ENCODE results near the gene GPR108. TPM values are rescaled to one million over a fixed set of nuclear protein-coding genes. Genes with fewer than 3 reads are reported as not detected.
A peak's percentile ranks its signal among the peaks of the same experiment; 100 is the strongest.
"Not testable (repeated sequence)": the region's sequence is repeated elsewhere in the genome, so short reads cannot be mapped to it uniquely, and the experiment has no call there.

Gene GPR108
- total RNA-seq, 4 donors from 2014 or later: 22.6 to 40.3 (median 32.3) TPM

DNA sequence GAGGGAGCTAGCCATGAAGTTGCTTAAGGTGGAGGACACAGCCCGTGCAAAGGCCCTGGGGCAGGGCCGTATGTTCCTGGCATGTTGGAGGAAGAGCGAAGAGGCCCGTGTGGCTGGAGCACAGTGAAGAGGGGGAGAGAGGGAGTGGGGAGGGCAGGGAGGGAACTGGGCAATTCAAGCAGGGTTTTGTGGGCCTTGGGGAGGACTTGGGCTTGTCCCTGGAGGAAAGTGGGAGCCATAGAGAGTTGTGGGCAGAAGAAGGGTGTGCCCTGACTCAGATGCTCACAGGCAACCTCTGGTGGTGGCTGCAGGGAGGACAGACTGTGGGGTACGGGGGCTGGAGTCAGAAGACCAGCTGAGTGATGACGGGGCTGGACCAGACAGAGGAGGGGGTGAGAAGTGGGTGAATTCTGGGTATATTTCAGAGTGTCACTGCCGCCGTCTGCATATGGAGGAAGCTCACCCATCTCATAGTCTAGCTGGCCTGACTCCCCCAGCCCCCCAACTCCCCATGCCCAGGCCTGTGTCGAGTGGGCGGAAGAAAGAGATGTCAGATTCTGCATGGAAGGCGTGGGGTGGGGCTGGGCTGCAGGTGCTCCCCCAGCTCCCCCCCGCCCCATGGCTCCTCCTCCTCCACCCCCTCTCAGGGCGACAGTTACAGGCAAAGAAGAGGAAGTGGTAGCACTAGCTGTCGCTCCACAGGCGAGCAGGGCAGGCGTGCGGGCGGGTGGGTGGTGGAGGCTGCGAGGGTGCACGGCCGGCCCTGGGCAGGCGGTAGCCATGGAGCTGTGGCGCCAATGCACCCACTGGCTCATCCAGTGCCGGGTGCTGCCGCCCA, 34.9 kb upstream of the GPR108 start, which contains the start of gene VAV1:
Gene VAV1, plus strand, starts transcription at position 681 of the 838 bp plus-strand sequence. Its CDS starts 100 bp downstream, at position 781.
- no peak for ATAC-seq

DNA sequence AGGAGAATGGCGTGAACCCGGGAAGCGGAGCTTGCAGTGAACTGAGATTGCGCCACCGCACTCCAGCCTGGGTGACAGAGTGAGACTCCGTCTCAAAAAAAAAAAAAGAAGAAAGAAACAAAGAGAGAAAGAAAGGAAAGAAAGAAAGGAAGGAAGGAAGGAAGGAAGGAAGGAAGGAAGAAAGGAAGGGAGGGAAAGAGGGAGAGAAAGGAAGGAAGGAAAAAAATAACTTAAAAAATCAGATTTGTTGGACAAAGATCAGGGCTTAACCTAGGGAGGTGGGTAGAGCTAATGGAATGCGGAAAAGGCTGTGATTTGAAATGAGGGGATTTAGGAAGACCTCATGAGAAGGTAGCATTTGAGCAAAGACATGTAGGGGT, 34.3 kb upstream of the GPR108 start:
- ATAC-seq; H3K4me3 ChIP-seq; in situ Hi-C loops (cut with MboI; ENCODE audit: low sequenced_read_pairs in 4 of 4); H3K9me3 ChIP-seq; H3K27ac ChIP-seq; H3K36me3 ChIP-seq; H3K4me1 ChIP-seq; intact Hi-C loops (cut with DNase I; ENCODE audit: low total_unique reads); DNase-seq: not testable (repeated sequence)
- H3K27me3 ChIP-seq: peaks cover 13 to 27% (median 16%) of the 10 kb centered on the region in 3 donors

More for the DNA sequence above, 34.9 kb upstream of the GPR108 start, which contains the start of gene VAV1:
- Histone ChIP-seq H3K27me3 (peaks cover 7 to 21% (median 11%) of the 10 kb centered on the region in 3 donors), H3K27ac (no peak within 1 kb of the TSS), H3K9me3 (no peaks in the 10 kb centered on the region), H3K36me3 (no peaks in the 10 kb centered on the region), H3K4me3 (peak within 1 kb of the TSS in 1 of 4 donors; percentile 45), H3K4me1 (no peaks in the 10 kb centered on the region)
- intact Hi-C loops (cut with DNase I; ENCODE audit: low total_unique reads) (no loop called here), in situ Hi-C loops (cut with MboI; ENCODE audit: low sequenced_read_pairs in 4 of 4) (no loop called here)
- peak in 1 of 2 donors; percentile 34 for DNase-seq
- TF ChIP-seq, protein P1, sequence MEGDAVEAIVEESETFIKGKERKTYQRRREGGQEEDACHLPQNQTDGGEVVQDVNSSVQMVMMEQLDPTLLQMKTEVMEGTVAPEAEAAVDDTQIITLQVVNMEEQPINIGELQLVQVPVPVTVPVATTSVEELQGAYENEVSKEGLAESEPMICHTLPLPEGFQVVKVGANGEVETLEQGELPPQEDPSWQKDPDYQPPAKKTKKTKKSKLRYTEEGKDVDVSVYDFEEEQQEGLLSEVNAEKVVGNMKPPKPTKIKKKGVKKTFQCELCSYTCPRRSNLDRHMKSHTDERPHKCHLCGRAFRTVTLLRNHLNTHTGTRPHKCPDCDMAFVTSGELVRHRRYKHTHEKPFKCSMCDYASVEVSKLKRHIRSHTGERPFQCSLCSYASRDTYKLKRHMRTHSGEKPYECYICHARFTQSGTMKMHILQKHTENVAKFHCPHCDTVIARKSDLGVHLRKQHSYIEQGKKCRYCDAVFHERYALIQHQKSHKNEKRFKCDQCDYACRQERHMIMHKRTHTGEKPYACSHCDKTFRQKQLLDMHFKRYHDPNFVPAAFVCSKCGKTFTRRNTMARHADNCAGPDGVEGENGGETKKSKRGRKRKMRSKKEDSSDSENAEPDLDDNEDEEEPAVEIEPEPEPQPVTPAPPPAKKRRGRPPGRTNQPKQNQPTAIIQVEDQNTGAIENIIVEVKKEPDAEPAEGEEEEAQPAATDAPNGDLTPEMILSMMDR (IDR thresholded peaks at IDR 0.05 in 4 of 5, conservative IDR thresholded peaks at IDR 0.05 in 1 of 5): no peak
- TF ChIP-seq POLR2A (IDR thresholded peaks at IDR 0.05): no peak

DNA sequence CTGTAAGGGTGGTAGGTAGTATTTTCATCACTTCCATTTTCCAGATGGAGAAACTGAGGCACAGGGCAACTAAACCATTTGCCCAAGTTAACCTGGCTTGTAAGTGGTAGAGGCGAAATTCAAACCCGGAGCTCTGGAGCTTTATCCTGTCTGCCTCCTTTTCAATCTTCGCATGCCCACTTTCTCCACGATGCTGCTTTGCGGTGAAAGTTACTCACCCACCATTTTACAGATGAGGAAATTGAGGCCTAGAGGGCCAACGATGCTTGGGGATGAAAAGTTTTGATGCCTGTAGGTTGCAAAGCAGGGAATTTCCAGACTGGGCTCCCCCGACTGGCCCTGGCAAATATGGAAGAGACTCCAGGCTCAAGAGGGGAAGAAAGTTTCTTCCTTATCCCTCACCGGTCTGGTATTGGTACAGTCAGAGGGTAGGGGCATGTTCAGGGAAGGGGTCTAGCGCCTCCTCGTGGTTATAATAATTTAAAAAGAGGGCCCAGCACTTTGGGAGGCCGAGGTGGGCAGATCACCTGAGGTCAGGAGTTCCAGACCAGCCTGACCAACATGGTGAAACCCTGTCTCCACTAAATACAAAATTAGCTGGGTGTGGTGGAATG, 31.7 kb upstream of the GPR108 start:
- Histone ChIP-seq H3K4me3 (no peak overlapping the region), H3K36me3 (no peaks in the 10 kb centered on the region), H3K27ac (no peak overlapping the region), H3K9me3 (no peaks in the 10 kb centered on the region), H3K27me3 (peaks cover 34 to 37% (median 36%) of the 10 kb centered on the region in 3 donors), H3K4me1 (no peaks in the 10 kb centered on the region)
- intact Hi-C loops (cut with DNase I; ENCODE audit: low total_unique reads) (no loop called here), in situ Hi-C loops (cut with MboI; ENCODE audit: low sequenced_read_pairs in 4 of 4) (no loop called here)
- ATAC-seq: no peak
- no peak for DNase-seq
- TF ChIP-seq POLR2A (IDR thresholded peaks at IDR 0.05): no peak
- TF ChIP-seq, protein P1 (IDR thresholded peaks at IDR 0.05 in 4 of 5, conservative IDR thresholded peaks at IDR 0.05 in 1 of 5): peak; percentile 29 to 51 (median 41)

DNA sequence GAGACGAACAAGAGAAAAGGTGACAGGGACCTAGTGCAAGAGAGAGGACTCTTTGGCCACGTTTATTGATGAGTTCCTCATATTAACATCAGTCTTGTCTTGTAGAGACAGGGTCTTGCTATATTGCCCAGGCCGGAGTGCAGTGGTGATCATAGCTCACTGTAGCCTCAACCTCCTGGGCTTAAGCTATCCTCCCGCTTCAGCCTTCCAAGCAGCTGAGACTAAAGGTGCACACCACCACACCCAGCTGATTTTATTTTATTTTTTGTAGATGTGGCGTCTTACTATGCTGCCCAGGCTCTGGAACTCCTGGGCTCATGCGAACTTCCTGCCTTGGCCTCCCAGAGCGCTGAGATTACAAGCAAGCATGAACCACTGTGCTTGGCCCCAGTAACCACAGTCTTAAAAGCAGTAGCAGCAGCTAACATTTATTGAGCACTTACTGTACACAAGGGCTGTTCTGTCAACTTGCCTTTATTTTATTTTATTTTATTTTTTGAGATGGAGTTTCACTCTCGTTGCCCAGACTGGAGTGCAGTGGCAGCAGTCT, 30.9 kb upstream of the GPR108 start:
- Histone ChIP-seq H3K4me1 (no peaks in the 10 kb centered on the region), H3K9me3 (no peaks in the 10 kb centered on the region), H3K4me3 (no peak overlapping the region), H3K27ac (no peak overlapping the region), H3K27me3 (peaks cover 36 to 37% (median 36%) of the 10 kb centered on the region in 3 donors), H3K36me3 (no peaks in the 10 kb centered on the region)
- ATAC-seq (no peak), DNase-seq (no peak)
- TF ChIP-seq, protein P1 (IDR thresholded peaks at IDR 0.05 in 4 of 5, conservative IDR thresholded peaks at IDR 0.05 in 1 of 5): no peak
- no peak for TF ChIP-seq POLR2A (IDR thresholded peaks at IDR 0.05)
- intact Hi-C loops (cut with DNase I; ENCODE audit: low total_unique reads): no loop called here
- in situ Hi-C loops (cut with MboI; ENCODE audit: low sequenced_read_pairs in 4 of 4): no loop called here

All from gastrocnemius medialis (tissue), 4 donors.